ENCODE data around the gene EVPLL.

DNA sequence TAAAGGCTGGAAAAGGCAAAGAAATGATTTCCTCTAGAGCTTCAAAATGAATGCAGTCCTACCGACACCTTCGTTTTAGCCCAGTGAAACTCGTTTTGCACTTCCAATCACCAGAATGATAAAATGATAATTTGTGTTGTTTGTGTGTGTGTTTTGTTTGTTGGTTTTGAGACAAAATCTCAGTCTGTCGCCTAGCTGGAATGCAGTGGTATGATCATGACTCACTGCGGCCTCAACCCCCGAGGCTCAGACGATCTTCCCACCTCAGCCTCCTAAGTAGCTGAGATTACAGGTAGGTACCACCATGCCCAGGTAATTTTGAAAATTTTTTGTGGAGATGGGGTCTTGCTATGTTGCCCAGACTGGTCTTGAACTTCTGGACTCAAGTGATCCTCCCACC, 3.4 kb upstream of the EVPLL start:
- TF ChIP-seq CTCF (conservative IDR thresholded peaks at IDR 0.05) (no peak), ZFX (IDR thresholded peaks at IDR 0.05) (no peak)
